Ammon's horn (tissue), 1 donor: ENCODE data around the gene BARHL2.

ENCODE experiments used
- DNase-seq: peaks from one replicate; pipeline ENCODE4 v3.0.0-alpha.2; 2016; ENCODE audit warnings: low spot score

BARHL2 gene

DNA sequence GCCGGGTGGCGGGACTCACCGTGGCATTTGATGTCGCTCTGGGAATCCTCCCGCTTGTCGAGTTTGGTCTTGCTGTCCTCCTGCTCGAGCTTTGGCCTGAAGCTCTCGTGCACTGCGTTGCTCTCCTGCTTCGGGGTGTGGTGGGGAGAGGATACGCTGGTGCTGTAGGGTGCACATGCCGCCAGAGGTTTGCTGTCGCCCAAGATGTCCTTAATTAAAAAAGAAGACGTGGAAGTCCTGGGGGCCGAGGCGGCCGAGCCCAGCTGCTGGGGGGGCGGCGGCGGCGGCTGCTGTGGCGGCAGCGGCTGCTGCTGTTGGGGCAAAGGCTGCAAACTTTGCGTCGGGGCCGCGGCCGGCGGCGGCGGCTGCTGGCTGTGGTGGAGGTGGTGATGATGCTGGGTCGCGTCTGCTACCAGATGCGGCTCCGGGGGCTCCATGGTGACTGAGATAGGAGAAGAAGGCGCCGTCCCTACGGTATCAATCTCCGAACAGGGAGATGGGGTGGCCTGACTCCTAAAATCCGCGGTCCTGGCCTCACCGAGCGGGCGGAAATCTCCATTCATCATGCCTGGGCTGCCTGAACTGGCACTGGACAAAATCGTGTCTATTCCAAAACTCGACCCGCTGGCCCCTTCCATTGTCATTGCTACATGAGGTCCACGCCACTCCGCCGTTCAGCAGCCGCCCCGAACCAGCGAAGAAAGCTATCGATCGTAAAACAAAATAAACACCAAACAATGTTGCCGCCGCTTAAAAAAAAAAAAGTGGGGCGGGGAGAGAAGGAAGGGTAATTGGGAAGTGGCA lies at the start of gene BARHL2:
BARHL2 (minus strand) TSS at position 751 of the 804 bp plus-strand sequence; CDS start at position 644, 107 bp downstream.
- DNase-seq = no peak

DNA sequence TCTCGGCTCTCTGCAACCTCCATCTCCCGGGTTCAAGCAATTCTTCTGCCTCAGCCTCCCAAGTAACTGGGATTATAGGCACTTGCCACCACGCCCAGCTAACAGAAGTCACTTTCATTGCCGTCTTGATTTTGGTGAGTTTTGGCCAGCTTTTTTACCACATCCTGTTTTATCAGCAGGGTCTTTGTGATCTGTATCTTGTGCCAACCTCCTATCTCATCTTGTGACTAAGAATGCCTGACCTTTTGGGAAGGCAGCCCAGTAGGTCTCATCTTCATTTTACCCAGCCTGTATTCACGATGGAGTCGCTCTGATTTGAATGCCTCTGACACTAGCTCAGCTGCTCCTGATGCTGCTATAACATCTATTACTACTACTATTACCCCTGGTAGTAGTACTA lies 46.8 kb upstream of the BARHL2 start:
- no peak for DNase-seq

GRCh38 chr1:90763506-90763905 lies 46.4 kb upstream of the BARHL2 start:
- DNase-seq = no peak

DNA sequence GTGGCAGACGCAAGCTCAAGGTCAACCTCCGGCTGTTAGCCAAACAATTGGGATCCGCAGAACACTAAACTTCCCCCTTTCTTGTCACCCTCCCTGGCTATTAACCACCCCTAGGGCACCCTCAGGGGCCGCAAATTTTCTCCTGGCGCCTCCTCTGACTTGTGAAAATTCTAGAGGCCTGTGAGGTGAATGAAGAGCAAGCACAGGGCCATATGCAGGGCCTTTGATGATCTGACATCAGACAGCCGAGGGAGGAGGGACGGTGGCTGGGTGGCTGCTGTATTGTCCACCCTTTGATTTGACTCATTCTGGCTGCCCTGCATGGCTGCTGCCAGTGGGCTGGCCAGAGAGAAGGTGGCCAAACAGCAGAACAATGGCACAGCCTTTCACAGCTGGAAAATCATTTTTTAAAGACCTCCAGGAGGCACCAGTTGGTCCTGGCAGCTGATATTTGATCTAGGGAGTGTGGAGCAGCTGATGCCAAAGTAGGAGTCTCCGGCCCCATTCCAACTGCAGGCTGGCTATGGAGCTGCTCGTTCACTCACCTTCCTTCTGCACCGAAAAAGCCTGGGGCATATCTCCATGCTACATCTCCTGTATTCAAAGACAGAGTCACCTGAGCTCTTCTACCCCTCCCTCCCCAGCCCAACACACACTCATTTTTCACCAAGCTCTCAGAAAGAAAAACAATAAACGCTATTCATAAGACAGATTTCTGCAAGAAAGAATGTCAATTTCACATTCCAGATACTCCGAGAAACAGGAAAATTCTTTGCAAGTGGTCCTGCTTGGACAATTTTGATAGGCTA lies 44.9 kb upstream of the BARHL2 start:
- no peak for DNase-seq

DNA sequence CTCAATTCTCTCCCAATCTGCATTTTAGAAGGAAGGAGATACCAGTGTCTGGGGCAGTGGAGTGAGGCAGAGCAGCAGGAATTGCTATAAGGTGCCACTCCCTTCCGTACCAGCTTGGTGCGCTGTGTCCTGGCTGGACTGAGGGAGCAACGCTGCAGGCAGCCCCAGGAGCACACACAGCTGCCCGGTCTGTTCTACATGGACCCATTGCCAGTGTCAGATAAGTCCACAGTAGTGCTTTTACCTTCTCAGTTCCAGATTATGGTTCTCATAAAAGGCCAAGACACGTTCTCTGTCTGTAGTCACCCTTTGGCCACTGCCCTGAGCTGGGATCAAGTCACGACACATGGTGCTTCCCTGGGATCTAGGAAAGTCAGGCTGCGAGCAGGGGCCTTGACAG lies 44.1 kb upstream of the BARHL2 start:
- no peak for DNase-seq

DNA sequence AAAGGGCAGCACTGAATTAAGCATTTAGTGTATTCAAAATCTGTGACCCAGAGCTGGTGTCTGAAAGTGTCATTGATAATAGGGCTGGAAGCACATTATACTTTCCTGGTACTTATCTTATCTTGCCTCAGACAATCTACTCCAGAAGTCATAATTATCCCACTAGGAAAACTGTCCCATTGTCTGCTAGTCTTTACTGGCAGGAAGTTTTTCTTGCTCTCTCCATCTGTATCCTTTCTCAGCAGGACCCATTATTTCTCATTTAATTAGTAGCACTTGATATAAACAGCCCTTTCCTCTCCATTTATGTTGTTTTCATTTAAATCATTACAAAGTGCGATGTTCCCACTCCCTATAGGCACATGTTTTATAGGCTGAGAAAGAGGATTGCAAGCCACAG lies 36.5 kb upstream of the BARHL2 start:
- DNase-seq = no peak

GRCh38 chr1:90748668-90749067 lies 31.6 kb upstream of the BARHL2 start:
- no peak for DNase-seq

GRCh38 chr1:90746857-90747256 lies 29.8 kb upstream of the BARHL2 start:
- no peak for DNase-seq

DNA sequence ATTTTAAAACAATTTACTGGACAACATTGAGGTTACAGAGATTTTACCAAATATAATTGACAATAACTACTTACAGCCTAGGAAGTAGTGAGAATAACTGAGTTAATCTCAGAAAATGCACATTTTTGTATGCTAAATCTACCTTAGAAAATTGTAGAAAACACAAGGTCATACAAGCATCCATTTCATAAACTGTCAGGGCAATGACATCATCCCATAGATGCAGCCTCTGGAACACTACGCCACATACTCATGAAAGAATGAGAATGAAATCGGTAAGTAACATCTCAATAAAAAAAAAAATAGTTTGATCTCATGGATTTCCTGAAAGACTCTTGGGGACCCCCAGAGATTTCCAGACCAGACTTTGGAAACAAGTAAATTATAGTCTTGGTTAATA lies 28.9 kb upstream of the BARHL2 start:
- no peak for DNase-seq

DNA sequence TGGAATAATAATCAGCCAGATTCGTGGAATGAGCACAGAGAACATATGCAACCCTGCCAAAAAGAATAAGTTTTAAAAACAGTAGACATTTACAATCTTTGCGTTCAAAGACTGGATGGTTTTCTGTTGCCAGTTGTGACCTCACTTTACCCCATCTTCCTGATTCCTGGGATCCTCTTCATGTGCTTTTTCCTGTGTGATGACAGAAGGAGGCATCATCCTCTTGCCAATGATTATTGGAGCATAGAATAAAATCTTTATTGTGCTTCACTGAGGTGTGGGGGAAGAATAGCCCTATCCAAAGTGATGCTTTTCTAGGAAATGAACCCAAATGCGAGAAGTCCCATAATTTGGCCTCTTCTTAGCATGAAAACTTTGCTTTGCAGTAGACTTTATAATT lies 15.0 kb upstream of the BARHL2 start:
- DNase-seq = no peak

GRCh38 chr1:90731382-90732050 lies 14.4 kb upstream of the BARHL2 start:
- no peak for DNase-seq

- DNase-seq = no peak
These were observed 13.3 kb upstream of the BARHL2 start for GRCh38 chr1:90730243-90731022.

DNA sequence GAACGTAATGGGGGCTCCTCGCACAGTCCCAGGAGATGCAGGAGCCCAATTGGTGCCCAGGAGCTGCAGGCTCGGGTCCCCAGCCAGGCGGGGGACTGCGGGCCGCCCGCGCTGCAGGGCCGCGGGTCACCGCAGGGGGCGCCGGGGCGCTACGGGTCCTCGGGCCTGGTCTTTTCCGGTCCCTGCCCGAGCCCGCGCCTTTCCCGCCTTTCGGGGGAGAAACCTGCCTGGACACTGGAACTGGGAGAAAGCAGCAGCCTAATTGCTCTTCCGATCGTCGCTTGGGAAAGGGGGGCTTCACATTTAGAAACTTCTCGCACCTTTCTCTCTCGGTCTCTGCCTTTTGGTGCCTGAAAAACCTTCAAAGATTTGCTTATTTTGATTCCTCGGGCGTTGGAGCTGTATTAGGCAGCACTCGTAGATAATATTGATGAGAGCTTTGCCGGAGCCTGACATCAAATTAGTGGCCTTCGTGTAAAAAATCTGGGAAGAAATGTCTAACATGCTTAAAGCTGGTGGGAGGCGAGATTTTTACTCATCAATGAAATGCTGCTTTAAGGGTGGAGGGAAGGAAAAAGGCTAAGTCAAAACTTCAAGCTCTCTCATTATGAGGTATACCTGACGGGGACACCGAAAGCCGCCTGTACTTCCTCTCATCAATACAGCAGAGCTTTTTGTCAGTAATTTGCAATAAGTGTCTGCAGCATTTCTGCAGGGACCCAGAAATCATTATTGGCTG lies 12.6 kb upstream of the BARHL2 start:
- no peak for DNase-seq

DNA sequence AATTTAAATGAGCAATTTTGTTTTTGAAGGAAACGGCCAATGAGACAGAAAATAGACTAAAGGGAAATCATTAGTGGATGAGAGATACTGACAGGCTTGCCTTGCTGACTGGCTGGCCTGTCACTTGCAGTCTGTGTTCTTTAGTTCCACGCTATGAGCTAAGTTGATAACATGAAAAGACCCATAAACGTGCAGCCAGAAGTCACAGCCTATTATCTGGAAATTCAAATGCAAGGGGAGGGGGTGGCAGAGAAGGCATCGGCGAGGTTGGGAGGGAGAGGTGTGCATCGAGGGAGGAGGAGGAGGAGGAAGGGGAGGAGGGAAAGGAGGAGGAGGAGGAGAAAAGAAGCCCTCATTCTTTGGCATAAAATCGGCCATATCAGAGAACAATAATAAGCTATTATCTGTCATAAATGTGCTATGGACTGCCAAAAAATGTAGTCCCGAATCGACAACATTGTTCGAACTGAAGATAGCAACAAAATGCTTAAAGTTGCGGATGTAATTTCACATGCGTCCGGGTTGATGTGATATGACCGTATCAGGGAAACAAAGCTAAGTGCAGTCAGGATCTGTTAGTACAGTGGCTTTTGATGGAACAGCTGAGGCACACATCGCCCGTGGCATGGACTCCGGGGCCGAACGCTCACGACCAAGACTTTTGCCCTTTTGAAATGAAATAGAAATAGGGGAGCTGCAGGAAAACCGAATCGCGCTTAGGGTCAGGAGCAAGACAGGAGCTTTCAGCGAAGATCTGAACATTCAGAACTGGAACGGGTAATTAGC lies 11.6 kb upstream of the BARHL2 start:
- no peak for DNase-seq

DNA sequence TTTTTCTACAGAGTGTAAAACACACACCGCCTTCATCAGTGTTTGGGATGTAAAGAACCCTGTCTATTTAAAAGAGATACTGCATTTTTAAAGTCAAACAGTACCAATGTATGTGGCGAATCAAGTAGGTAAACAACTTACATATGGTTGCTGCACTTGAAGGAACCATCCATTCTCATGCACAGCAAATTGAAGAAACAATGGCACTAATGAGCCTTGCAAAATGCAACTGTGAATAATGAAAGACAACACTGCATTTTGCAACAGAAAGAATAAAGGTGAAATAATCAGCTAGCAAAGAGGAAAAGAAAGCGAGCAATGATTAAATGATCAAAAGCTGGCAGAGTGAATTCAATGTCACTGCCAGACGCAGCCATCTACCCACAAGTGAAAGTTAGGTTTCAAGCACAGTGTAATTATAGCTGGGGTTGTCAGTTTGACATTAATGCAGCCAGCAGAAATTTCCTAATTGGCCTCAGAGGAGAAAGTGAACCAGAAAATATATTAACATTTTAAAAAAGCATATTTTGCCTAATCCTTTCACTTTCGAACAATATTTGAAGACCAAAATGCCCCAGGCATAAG lies 10.9 kb upstream of the BARHL2 start:
- no peak for DNase-seq

GRCh38 chr1:90726986-90727480 lies 9.9 kb upstream of the BARHL2 start:
- no peak for DNase-seq

DNA sequence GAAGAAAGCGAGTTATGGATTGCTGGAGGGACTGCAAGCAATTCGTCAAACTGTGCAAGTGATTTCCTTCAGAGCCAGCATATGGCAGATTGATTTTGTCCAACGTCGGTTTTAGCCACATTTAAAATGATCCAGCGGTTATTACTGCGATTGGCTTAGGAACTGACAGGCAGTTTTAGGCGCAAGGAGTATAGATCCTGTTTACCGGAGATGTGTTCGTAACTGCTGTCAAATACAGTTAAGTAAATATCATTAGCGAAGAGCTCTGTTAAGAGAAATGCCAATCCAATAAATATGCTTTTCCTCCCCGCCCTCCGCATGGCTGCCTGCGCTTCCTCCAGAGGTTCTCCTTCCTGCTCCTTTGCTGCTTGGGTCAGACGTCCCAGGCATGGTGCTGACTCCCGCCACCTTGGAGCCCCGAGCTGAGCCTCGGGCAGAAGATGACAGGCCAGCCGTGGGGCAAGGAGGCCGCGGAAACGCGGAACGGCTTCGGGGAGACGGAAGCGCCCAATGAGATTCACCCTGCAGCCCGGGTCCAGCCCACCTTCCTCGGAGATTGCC lies 9.4 kb upstream of the BARHL2 start:
- DNase-seq = no peak

- DNase-seq = no peak
These were observed 8.7 kb upstream of the BARHL2 start for GRCh38 chr1:90725657-90726424.
